Neural progenitor cell (in vitro differentiated cells): ENCODE results near the gene CCDC178. TPM values are rescaled to one million over a fixed set of nuclear protein-coding genes. Genes with fewer than 3 reads are reported as not detected.

Source experiments
- DNase-seq: peaks from one replicate; pipeline ENCODE4 v3.0.0-alpha.2; 2016; ENCODE audit warnings: low spot score
- H2AFZ ChIP-seq: fragments of 200-600 bp; sonication (generic); replicated peaks from 2 replicates; pipeline ENCODE4 v1.6.1; 2016; ENCODE audit warnings: antibody characterized with exemption
- H3F3A ChIP-seq: fragments of 200-600 bp; sonication (generic); 2 replicates; pipeline ENCODE4 v1.6.1; 2016; ENCODE audit warnings: antibody characterized with exemption, low read depth
- H3K27ac ChIP-seq: fragments of 200-600 bp; sonication (generic); 2 replicates; pipeline ENCODE4 v1.5.1; 2016; ENCODE audit warnings: mild to moderate bottlenecking
- H3K27me3 ChIP-seq: fragments of 200-600 bp; sonication (generic); 2 replicates; pipeline ENCODE4 v1.6.1; 2016; ENCODE audit warnings: mild to moderate bottlenecking, moderate library complexity
- H3K36me3 ChIP-seq: fragments of 200-600 bp; sonication (generic); 2 replicates; pipeline ENCODE4 v1.5.1; 2016
- H3K4me1 ChIP-seq: fragments of 200-600 bp; sonication (generic); 2 replicates; pipeline ENCODE4 v1.6.1; 2016; ENCODE audit warnings: mixed run types
- H3K4me2 ChIP-seq: fragments of 200-600 bp; sonication (generic); 2 replicates; pipeline ENCODE4 v1.6.1; 2016
- H3K4me3 ChIP-seq: fragments of 200-600 bp; sonication (generic); 2 replicates; pipeline ENCODE4 v1.5.1; 2016
- H3K79me2 ChIP-seq: fragments of 200-600 bp; sonication (generic); 2 replicates; pipeline ENCODE4 v1.6.1; 2016; ENCODE audit warnings: low read depth
- H3K9ac ChIP-seq: fragments of 200-600 bp; sonication (generic); 2 replicates; pipeline ENCODE4 v1.6.1; 2016
- H3K9me3 ChIP-seq: fragments of 200-600 bp; sonication (generic); 2 replicates; pipeline ENCODE4 v1.5.1; 2016; ENCODE audit warnings: low read depth
- H4K20me1 ChIP-seq: fragments of 200-600 bp; sonication (generic); 2 replicates; pipeline ENCODE4 v1.6.1; 2016; ENCODE audit warnings: low read depth
- H3K27ac Mint-ChIP-seq: 3 replicates; pipeline ENCODE4 v1.8.0; 2021; ENCODE audit warnings: mixed read lengths
- H3K27me3 Mint-ChIP-seq: 2 replicates; pipeline ENCODE4 v1.8.0; 2022; ENCODE audit warnings: low read depth, mild to moderate bottlenecking, inconsistent platforms, moderate library complexity, mixed read lengths; ENCODE audit not compliant: insufficient read depth
- H3K36me3 Mint-ChIP-seq: 3 replicates; pipeline ENCODE4 v1.8.0; 2021; ENCODE audit warnings: mixed read lengths
- H3K4me1 Mint-ChIP-seq: 3 replicates; pipeline ENCODE4 v1.8.0; 2021; ENCODE audit warnings: mixed read lengths
- H3K4me3 Mint-ChIP-seq: 3 replicates; pipeline ENCODE4 v1.8.0; 2021; ENCODE audit warnings: mild to moderate bottlenecking, moderate library complexity, mixed read lengths
- H3K9me3 Mint-ChIP-seq: 3 replicates; pipeline ENCODE4 v1.8.0; 2020; ENCODE audit warnings: mixed read lengths
- CTCF ChIP-seq: fragments of 200-600 bp; sonication (generic); IDR thresholded peaks from 2 replicates; pipeline ENCODE4 v1.5.1; 2017; ENCODE audit warnings: antibody characterized with exemption, mild to moderate bottlenecking
- EZH2 ChIP-seq: fragments of 200-600 bp; sonication (generic); IDR thresholded peaks from 2 replicates; pipeline ENCODE4 v1.6.1; 2017; ENCODE audit warnings: antibody characterized with exemption, mild to moderate bottlenecking, moderate library complexity
- EZH2phosphoT487 ChIP-seq: fragments of 200-600 bp; sonication (generic); IDR thresholded peaks from 2 replicates; pipeline ENCODE4 v1.6.1; 2017; ENCODE audit warnings: antibody characterized with exemption
- total RNA-seq: library from RNA; depleted of rRNA; stranded (reverse); fragments of >200 nt; gene quantifications from 2 replicates; pipeline ENCODE4 v1.2.3, GENCODE V29; 2015; ENCODE audit warnings: low replicate concordance

The CCDC178 gene
- total RNA-seq, 1 donor from 2014 or later = 0.51 TPM

- no peaks in the 10 kb centered on the region for H3K9me3 ChIP-seq
- no peak overlapping the region for H3K27ac ChIP-seq
- Mint-ChIP-seq H3K36me3 (no peaks in the 10 kb centered on the region), H3K27ac (no peak overlapping the region), H3K27me3 (no peaks in the 10 kb centered on the region), H3K4me1 (peaks cover 3% of the 10 kb centered on the region), H3K4me3 (no peak overlapping the region), H3K9me3 (no peaks in the 10 kb centered on the region)
- peak; percentile 31 for TF ChIP-seq CTCF
- TF ChIP-seq EZH2phosphoT487 = no peak
- TF ChIP-seq EZH2 = no peak
- no peak overlapping the region for H3K4me2 ChIP-seq
- no peak overlapping the region for H3K9ac ChIP-seq
- no peak overlapping the region for H2AFZ ChIP-seq
- H3F3A ChIP-seq = no peaks in the 10 kb centered on the region
- H4K20me1 ChIP-seq = no peaks in the 10 kb centered on the region
- no peak overlapping the region for H3K4me3 ChIP-seq
- H3K4me1 ChIP-seq = no peaks in the 10 kb centered on the region
- H3K79me2 ChIP-seq = no peaks in the 10 kb centered on the region
- H3K36me3 ChIP-seq = no peaks in the 10 kb centered on the region
- no peak for DNase-seq
- no peaks in the 10 kb centered on the region for H3K27me3 ChIP-seq
Measured at GRCh38 chr18:33022370-33022769, 418.2 kb downstream of the CCDC178 start.

GRCh38 chr18:33020877-33021276 lies 419.6 kb downstream of the CCDC178 start:
- TF ChIP-seq EZH2 = no peak
- TF ChIP-seq EZH2phosphoT487 = no peak
- no peak for TF ChIP-seq CTCF
- H3K9me3 Mint-ChIP-seq = no peaks in the 10 kb centered on the region
- no peaks in the 10 kb centered on the region for H3K27me3 ChIP-seq

GRCh38 chr18:33014060-33014796 lies 426.3 kb downstream of the CCDC178 start:
- Histone ChIP-seq H3K27me3 (no peaks in the 10 kb centered on the region), H4K20me1 (no peaks in the 10 kb centered on the region), H2AFZ (peak overlapping the region; percentile 1), H3K79me2 (no peaks in the 10 kb centered on the region), H3K4me2 (no peak overlapping the region), H3K36me3 (no peaks in the 10 kb centered on the region), H3K9ac (no peak overlapping the region), H3K27ac (no peak overlapping the region), H3F3A (no peaks in the 10 kb centered on the region), H3K9me3 (no peaks in the 10 kb centered on the region), H3K4me3 (no peak overlapping the region), H3K4me1 (no peaks in the 10 kb centered on the region)
- TF ChIP-seq CTCF (no peak), EZH2phosphoT487 (no peak), EZH2 (no peak)
- peaks cover 3% of the 10 kb centered on the region for H3K9me3 Mint-ChIP-seq
- H3K27me3 Mint-ChIP-seq = no peaks in the 10 kb centered on the region
- H3K27ac Mint-ChIP-seq = no peak overlapping the region
- no peak overlapping the region for H3K4me3 Mint-ChIP-seq
- H3K36me3 Mint-ChIP-seq = peaks cover 2% of the 10 kb centered on the region
- DNase-seq = no peak
- H3K4me1 Mint-ChIP-seq = peaks cover 19% of the 10 kb centered on the region

More at GRCh38 chr18:33020877-33021276, 419.6 kb downstream of the CCDC178 start:
- no peaks in the 10 kb centered on the region for H3K36me3 ChIP-seq
- no peaks in the 10 kb centered on the region for H3F3A ChIP-seq
- H3K4me3 Mint-ChIP-seq = no peak overlapping the region
- H3K9me3 ChIP-seq = no peaks in the 10 kb centered on the region
- no peak overlapping the region for H3K4me3 ChIP-seq
- H3K27ac ChIP-seq = no peak overlapping the region
- H3K4me1 ChIP-seq = no peaks in the 10 kb centered on the region
- H3K27me3 Mint-ChIP-seq = no peaks in the 10 kb centered on the region
- H3K9ac ChIP-seq = no peak overlapping the region
- no peak for DNase-seq
- H4K20me1 ChIP-seq = no peaks in the 10 kb centered on the region
- no peaks in the 10 kb centered on the region for H3K79me2 ChIP-seq
- H3K4me1 Mint-ChIP-seq = peaks cover 3% of the 10 kb centered on the region
- H3K36me3 Mint-ChIP-seq = no peaks in the 10 kb centered on the region
- H3K27ac Mint-ChIP-seq = no peak overlapping the region
- no peak overlapping the region for H3K4me2 ChIP-seq
- H2AFZ ChIP-seq = no peak overlapping the region
